Testis (tissue), 2 donors: ENCODE data around the gene SLC6A5.

ENCODE experiments used
- POLR2A ChIP-seq: fragments of 450-650 bp; IDR thresholded peaks from one replicate; pipeline ENCODE4 v1.6.1; 2017; ENCODE audit warnings: antibody characterized with exemption, mild to moderate bottlenecking, moderate library complexity
- TF ChIP-seq, protein P1 (sequence below), 3 experiments: fragments of 450-650 bp in 2 of 3; fragments of 200-600 bp in 1 of 3; sonication (generic) in 1 of 3; IDR thresholded peaks; one replicate each; pipeline ENCODE4 v1.5.1; 2016 to 2019; ENCODE audit warnings: antibody characterized with exemption in 3 of 3, mild to moderate bottlenecking in 2 of 3, moderate library complexity in 1 of 3

DNA sequence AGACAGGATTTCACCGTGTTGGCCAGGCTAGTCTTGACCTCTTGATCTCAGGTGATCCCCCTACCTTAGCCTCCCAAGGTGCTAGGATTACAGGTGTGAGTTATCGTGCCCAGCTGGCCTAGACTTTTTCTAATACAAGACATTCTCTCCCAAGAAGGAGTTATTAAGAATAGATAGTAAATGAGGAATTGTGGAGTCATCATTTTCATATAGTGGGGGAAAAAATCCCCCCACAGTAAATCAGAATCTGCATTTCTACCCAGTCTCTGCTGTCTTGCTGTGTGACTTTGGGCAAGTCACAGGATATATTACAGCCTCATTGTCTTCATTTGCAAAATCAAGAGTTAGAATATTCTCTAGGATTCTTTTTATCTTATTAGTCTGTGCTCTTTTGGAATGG lies 21.6 kb downstream of the SLC6A5 start:
- TF ChIP-seq, protein P1, sequence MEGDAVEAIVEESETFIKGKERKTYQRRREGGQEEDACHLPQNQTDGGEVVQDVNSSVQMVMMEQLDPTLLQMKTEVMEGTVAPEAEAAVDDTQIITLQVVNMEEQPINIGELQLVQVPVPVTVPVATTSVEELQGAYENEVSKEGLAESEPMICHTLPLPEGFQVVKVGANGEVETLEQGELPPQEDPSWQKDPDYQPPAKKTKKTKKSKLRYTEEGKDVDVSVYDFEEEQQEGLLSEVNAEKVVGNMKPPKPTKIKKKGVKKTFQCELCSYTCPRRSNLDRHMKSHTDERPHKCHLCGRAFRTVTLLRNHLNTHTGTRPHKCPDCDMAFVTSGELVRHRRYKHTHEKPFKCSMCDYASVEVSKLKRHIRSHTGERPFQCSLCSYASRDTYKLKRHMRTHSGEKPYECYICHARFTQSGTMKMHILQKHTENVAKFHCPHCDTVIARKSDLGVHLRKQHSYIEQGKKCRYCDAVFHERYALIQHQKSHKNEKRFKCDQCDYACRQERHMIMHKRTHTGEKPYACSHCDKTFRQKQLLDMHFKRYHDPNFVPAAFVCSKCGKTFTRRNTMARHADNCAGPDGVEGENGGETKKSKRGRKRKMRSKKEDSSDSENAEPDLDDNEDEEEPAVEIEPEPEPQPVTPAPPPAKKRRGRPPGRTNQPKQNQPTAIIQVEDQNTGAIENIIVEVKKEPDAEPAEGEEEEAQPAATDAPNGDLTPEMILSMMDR (IDR thresholded peaks at IDR 0.05): no peak
- no peak for TF ChIP-seq POLR2A
